Epithelial cell of alveolus of lung (primary cell): Measurements from ENCODE around the gene EHHADH. TPM values are rescaled to one million over a fixed set of nuclear protein-coding genes. Genes with fewer than 3 reads are reported as not detected.

Source experiments
- total RNA-seq: library from RNA; depleted of rRNA; stranded (reverse); fragments of >200 nt; gene quantifications from 2 replicates; pipeline ENCODE4 v1.2.1, GENCODE V29; 2015

EHHADH gene
- 4.1 and 5.0 TPM in 2 replicates for total RNA-seq

DNA sequence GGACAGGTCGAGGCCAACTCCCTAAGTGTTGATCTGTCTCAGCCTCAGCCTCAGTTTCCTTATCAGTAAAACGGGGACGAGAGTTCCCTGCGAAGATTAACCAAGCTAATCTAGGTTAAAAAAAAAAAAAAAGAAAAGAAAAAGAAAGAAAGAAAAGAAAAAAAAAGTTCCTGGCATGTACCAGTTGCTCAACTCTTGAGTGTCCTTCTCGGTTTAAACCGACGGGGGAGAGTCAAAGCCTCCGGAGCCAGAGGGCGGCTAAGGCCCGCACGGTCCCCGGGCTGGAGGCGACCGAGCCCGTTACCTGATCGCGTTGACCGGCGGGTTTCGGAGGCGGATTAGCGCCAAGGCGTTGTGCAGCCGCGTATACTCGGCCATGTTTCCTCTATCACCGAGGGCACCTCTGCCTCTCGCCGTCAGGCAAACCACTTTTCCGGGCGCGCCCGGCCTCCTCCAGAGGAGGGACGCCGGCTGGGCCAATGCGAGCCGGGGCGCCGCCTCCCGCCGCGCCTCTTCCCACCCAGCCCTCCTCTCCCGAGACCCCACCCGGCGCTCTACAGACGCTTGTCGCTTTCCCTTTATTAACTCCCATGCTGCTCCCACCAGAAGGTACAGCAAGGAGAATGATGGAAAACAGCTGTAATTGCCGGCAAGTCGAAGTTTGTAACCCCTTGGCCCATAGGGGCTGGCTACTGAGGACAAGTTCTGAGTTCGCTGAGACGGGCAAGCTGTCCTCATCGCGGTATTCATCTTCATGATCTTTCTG, at the start of gene EHHADH:
EHHADH (minus strand) TSS at position 405 of the 766 bp plus-strand sequence; CDS start at position 378, 27 bp downstream.

DNA sequence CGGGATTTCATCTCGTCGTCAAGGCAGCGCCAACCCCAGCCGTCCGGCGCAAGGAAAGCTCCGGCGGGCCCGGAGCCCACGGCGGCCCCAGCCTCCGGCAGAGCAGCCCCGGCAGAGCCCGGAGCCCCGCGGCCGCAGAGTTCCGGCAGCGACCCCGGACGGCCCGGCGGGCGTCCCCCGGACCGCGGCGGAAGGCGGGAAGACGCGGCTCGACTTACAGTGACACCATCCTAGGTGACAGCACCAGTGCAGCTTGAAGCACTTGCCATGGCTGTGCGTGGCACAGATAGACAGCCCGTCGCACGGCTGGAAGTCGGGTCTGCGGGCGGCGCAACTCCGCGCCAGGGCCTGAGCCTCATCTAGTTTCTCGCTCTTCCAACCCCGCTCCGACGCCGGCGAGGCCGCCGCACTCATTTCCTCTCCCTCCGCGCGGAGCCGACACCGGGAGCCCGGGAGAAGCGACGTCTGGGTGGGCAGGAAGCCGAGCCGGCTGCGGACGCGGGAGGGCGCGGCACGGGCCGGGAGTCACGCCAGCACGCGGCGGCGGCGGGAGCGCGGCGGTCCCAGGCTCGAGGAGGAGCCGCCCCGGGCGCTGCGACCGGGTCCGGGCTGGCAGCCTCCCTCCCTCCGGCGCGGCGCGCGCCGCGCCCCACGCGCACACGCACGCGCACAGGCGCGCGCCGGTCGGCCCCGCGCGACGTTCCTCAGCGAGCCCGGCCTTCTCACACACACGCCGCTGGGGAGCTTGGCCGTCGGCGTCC, 101.3 kb downstream of the EHHADH start, which contains the start of gene C3orf70:
C3orf70 (minus strand) TSS at position 651 of the 761 bp plus-strand sequence; CDS start at position 414, 237 bp downstream.

Other genes starting within 250 kb of the EHHADH start
- gene C3orf70, start 101.0 kb downstream of the EHHADH start, total RNA-seq = 0.64 and 1.4 TPM in 2 replicates
- gene MAP3K13, start 109.1 kb upstream of the EHHADH start, total RNA-seq = 18.0 and 19.3 TPM in 2 replicates
- gene TMEM41A, start 245.0 kb upstream of the EHHADH start, total RNA-seq = 9.7 and 10.0 TPM in 2 replicates